Urinary bladder (tissue), 4 donors: Measurements from ENCODE around the gene RBM47. TPM values are rescaled to one million over a fixed set of nuclear protein-coding genes. Genes with fewer than 3 reads are reported as not detected.

Experiments used
- DNase-seq: peaks from one replicate; pipeline ENCODE4 v3.0.0-alpha.2; 2015; ENCODE audit errors: extremely low spot score
- H3K27ac ChIP-seq: one replicate; pipeline ENCODE4 v1.5.1; 2013; ENCODE audit warnings: low read depth, mild to moderate bottlenecking, moderate library complexity
- H3K36me3 ChIP-seq: one replicate; pipeline ENCODE4 v1.6.1; 2013; ENCODE audit warnings: mild to moderate bottlenecking, moderate library complexity; ENCODE audit not compliant: insufficient read depth
- H3K4me1 ChIP-seq: one replicate; pipeline ENCODE4 v1.6.1; 2013; ENCODE audit warnings: mild to moderate bottlenecking, moderate library complexity; ENCODE audit not compliant: insufficient read depth
- H3K4me3 ChIP-seq: one replicate; pipeline ENCODE4 v1.5.1; 2013; ENCODE audit warnings: low read depth, low read length
- WGBS: extraction: QIAGEN DNeasy Blood & Tissue Kit; methylation state at CpG from one replicate; pipeline ENCODE4 v1.1.7; 2013; 5-methylcytosine and 5-hydroxymethylcytosine counted together
- polyA plus RNA-seq: library from polyadenylated mRNA; stranded (reverse); fragments of 200-250 nt; gene quantifications from one replicate; pipeline ENCODE4 v1.2.3, GENCODE V29; 2013
- small RNA-seq: library from RNA; depleted of rRNA; stranded (forward); fragments of <200 nt; gene quantifications from one replicate; pipeline ENCODE3, GENCODE V24; 2014
- total RNA-seq: library from RNA; depleted of rRNA; stranded (reverse); fragments of >200 nt; gene quantifications from one replicate; pipeline ENCODE4 v1.2.3, GENCODE V29; 2014
- donor health status: healthy with polysubstance abuse.
- donor health status: healthy.

Gene RBM47
- total and polyA plus RNA-seq, 2 donors, result 7.6 to 18.6 TPM

DNA sequence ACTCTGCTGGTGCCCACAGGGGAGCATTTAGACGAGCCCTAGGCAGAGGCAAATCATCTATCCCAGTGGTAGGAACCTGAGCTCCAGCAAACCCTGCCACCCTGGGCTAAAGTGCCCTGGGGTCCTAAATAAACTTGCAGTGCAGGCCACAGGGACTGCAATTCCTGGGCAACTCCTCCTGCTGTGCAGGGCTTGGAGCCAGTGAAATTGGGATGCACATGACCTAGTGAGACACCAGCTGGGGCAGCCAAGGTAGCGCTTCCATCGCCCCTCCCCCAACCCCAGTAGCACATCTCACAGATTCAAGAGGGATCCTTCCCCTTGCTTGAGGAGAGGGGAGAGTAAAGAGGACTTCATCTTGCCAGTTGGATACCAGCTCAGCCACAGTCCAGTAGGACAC, 250.4 kb downstream of the RBM47 start:
- H3K4me1 ChIP-seq, result no peaks in the 10 kb centered on the region
- WGBS, result 68% methylated on average over 3 of the region's 3 CpGs
- no peak overlapping the region for H3K4me3 ChIP-seq
- no peak overlapping the region for H3K27ac ChIP-seq
- no peaks in the 10 kb centered on the region for H3K36me3 ChIP-seq
- DNase-seq, result no peak

DNA sequence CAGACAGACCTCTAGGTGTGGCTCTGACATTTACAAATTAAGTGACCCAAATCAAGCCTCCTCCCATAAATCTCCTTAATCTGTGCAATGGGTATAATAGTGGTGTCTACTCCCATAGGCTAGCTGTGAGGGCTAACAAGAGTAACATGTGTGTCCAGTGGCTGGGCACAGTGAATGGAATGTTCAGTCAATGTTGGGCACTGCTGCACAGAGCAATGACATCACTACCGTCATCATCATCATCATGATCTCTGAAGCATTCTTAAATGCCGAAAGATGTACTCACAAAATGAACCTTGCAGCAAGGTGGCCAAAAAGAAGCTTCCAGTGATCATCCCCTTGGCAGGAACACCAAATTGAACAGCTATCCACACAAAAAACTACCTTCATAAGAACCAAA, 251.0 kb downstream of the RBM47 start:
- Histone ChIP-seq H3K4me3 (no peak overlapping the region), H3K4me1 (no peaks in the 10 kb centered on the region), H3K36me3 (no peaks in the 10 kb centered on the region), H3K27ac (no peak overlapping the region)
- DNase-seq, result no peak
- 76% methylated on average over 2 of the region's 2 CpGs for WGBS

DNA sequence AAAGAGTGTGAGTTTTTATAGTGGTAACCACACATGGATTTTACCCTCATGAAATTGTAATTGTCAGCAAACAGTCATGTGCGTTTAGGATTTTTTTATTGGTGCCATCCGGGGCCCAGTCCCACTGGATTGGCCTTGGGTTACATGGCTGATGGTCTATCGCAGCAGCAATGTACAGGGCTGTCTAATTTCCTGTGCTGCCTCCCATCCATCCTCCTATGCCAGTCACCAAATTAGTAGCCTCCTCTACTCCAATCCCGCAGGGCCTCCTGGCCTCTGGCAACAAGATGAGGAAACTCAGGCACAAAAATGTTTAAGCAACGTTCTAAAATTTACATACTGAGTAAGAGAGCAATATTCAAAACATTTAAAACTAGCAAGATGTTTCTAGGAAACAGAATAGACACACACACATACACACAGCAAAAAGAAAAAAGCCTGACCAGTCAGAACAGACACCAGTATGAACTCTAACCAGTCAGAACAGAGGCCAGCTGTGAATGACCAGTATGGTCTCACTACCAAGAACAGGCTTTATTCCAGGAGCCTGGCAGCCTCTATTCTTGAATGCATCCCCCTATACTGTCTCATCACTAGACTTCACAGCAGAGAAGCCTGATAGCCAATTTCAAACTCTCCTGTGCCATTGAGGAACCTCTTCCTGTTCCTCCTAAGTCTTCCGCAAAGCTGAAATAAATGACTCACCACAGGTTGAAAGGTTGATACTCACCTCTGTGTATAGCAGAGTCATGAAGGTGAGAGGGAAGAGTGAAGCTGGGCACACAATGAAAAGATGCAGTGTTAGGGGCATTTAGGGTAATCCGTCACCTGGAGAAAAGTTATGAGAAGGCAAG, 251.9 kb downstream of the RBM47 start:
- H3K27ac ChIP-seq, result peak overlapping the region; percentile 45
- 68% methylated on average over 7 of the region's 7 CpGs for WGBS
- H3K4me3 ChIP-seq, result no peak overlapping the region
- H3K4me1 ChIP-seq, result no peaks in the 10 kb centered on the region
- DNase-seq, result no peak
- no peaks in the 10 kb centered on the region for H3K36me3 ChIP-seq

DNA sequence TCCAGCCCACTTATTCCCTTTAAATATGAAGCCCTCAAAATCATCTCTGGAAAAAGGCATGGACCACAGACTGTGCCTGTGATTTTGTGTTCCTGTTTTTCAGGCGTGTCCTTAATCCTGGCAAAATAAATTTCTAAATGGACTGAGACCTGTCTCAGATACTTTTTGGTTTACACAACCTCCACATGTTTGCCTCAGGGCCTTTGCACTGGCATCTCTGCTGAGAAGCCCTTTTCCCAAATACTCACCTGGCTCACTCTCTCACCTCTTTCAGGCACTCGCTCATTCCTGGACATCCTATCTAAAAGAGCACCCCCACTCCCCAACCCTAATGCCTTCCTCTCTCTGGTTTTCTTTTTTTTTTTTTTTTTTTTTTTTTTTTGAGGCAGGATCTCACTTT, 254.0 kb downstream of the RBM47 start:
- WGBS, result 95% methylated on average over 2 of the region's 2 CpGs
- H3K27ac ChIP-seq, result no peak overlapping the region
- no peaks in the 10 kb centered on the region for H3K36me3 ChIP-seq

DNA sequence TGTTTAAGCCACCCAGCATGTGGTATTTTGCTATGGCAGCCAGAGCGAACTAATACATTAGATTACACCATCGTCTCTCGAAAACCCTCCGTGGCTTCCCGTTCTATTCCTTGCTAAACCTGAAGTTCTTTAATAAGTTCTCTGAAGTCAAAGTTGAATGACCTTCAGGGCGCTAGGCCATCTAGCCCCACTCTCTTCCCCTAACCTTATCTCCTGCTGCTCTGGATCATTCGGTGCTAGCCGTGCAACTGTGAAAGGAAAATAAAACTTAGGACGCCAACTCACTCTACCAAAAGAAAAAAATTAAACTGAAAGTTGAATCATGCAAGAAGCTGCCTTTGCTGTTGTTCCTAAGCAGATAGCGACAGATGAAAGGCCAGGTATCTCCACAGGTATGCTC, 254.6 kb downstream of the RBM47 start:
- no peak for DNase-seq
- 93% methylated on average over 10 of the region's 10 CpGs for WGBS
- H3K36me3 ChIP-seq, result no peaks in the 10 kb centered on the region
- H3K27ac ChIP-seq, result no peak overlapping the region
- no peaks in the 10 kb centered on the region for H3K4me1 ChIP-seq
- H3K4me3 ChIP-seq, result no peak overlapping the region

More for the DNA sequence above, 254.0 kb downstream of the RBM47 start:
- Histone ChIP-seq H3K4me1 (no peaks in the 10 kb centered on the region), H3K4me3 (no peak overlapping the region)
- DNase-seq, result no peak

DNA sequence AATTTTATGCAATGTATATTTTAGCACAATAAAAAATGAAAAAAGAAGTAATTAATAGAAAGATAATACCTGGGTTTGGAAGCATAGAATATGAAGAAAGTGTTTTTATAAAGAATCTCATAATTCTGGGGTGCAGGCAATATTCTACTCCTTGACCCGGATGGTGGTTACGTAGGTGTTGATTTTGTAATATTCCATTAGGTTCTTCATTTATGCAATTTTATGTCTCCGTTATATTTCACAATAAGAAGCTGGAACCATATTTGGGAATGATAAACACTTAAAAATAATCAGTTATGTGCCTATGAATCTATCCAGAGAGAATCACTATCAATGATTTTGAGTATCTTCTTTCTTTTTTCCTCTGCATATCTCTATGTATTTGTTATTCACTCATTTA, 256.0 kb downstream of the RBM47 start:
- H3K27ac ChIP-seq, result no peak overlapping the region
- 94% methylated on average over 3 of the region's 3 CpGs for WGBS
- H3K4me1 ChIP-seq, result no peaks in the 10 kb centered on the region
- DNase-seq, result no peak
- H3K36me3 ChIP-seq, result no peaks in the 10 kb centered on the region
- no peak overlapping the region for H3K4me3 ChIP-seq

Small RNAs within 50 kb of the gene (small RNA-seq; reads per million reads assigned to genes)
- not detected for gene AC098869.1
- gene MIR4802, result not detected
- not detected for gene RNU7-74P

Other genes starting within 250 kb of the RBM47 start
- 9.0 TPM for gene NSUN7, start 120.1 kb upstream of the RBM47 start, total RNA-seq
- gene NSUN7, start 120.1 kb upstream of the RBM47 start, polyA plus RNA-seq, result 1.2 TPM